AG04450 (cell line): Measurements from ENCODE around the gene UFD1. TPM values are rescaled to one million over a fixed set of nuclear protein-coding genes. Genes with fewer than 3 reads are reported as not detected.

ENCODE experiments used
- CTCF ChIA-PET: fragments of 300-600, 350-600 bp; formaldehyde crosslinking; extraction: SDS; loops from one replicate; lab custom pipeline; 2022; ENCODE audit warnings: antibody characterized with exemption, inconsistent platforms; lab: Charles Lee
- POLR2A ChIA-PET: fragments of 350-600 bp; formaldehyde crosslinking; extraction: SDS; loops from one replicate; lab custom pipeline; 2021; ENCODE audit warnings: antibody characterized with exemption, inconsistent platforms; lab: Yijun Ruan, JAX
- DNase-seq: peaks from one replicate; pipeline ENCODE4 v3.0.0-alpha.2; 2011; ENCODE audit warnings: low read depth, low spot score
- H3K27ac ChIP-seq: one replicate; pipeline ENCODE4 v1.5.1; 2012; ENCODE audit warnings: low read depth, low read length, control low read depth
- H3K27me3 ChIP-seq: one replicate; pipeline ENCODE4 v1.6.0; 2012; ENCODE audit warnings: low read length; ENCODE audit not compliant: control insufficient read depth, insufficient read depth
- H3K4me3 ChIP-seq: 2 replicates; pipeline ENCODE4 v1.5.1; 2011; ENCODE audit warnings: mild to moderate bottlenecking, low read depth, low read length, control low read depth
- H3K9me3 ChIP-seq: 2 replicates; pipeline ENCODE4 v1.5.1; 2012; ENCODE audit warnings: low read length; ENCODE audit not compliant: control insufficient read depth, insufficient read depth
- CTCF ChIP-seq: IDR thresholded peaks from 2 replicates; pipeline ENCODE4 v1.5.1; 2011; ENCODE audit warnings: low read depth, low read length, control low read depth, inconsistent platforms
- polyA plus RNA-seq: library from polyadenylated mRNA; depleted of rRNA; stranded (reverse); fragments of >200 nt; gene quantifications from 2 replicates; pipeline ENCODE4 v1.2.3, GENCODE V29; 2011

The UFD1 gene
- polyA plus RNA-seq, 1 experiment = 87.3 TPM

DNA sequence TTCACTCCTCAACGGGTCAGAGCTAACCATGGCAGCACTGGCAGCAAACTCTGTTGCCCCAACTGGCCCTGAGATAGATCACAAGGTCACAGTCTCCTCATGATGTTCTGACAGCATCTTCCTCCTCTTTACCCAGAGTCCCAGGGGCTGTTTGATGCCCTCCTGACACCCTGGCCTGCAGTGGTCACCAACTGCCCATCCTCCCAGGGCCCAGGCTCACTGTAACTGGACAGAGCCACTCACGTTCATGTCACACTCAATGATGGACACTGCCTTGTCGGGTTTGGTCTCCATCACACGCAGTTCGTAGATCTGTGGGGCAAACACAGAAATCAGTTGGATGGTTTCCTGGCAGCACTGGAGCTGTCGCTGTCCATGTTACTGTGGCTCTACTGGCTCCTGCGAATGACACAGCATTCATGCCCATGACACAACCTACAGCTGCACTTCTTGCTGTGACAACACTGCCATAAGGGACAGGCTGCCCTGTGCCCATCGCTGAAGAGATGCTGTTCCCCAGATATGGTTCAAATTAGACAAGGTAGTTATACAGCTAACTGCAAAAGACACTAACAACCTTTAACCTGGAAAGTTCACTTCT is 21.1 kb downstream of the UFD1 start:
- Histone ChIP-seq H3K27me3 (no peaks in the 10 kb centered on the region), H3K4me3 (no peak overlapping the region), H3K9me3 (no peaks in the 10 kb centered on the region), H3K27ac (no peak overlapping the region)
- ChIA-PET POLR2A (no interaction called here), CTCF (no interaction called here)
- no peak for DNase-seq
- TF ChIP-seq CTCF = no peak

DNA sequence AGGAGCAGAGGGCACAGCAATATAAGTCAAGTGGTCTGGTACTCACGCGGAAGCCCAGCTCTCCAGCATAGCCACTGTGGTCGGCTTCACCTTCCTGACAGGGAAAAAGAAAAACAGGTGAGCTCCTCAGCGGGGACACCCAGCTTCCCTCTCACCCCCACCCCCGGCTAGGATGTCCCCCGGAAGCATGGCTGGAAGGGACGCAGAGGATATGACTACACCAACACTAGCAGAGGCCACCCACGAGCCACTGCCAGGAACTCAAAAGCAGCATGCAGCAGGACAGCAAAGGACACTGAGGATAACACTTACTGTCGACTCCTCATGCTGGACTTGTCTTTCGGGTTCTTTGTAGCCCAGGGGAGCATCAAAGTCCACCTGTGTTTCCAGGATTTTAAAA is 22.5 kb downstream of the UFD1 start:
- H3K4me3 ChIP-seq = no peak overlapping the region
- H3K27ac ChIP-seq = no peak overlapping the region
- ChIA-PET CTCF (no interaction called here), POLR2A (no interaction called here)
- no peaks in the 10 kb centered on the region for H3K9me3 ChIP-seq
- H3K27me3 ChIP-seq = no peaks in the 10 kb centered on the region
- no peak for TF ChIP-seq CTCF
- DNase-seq = no peak

- DNase-seq = no peak
- H3K4me3 ChIP-seq = no peak overlapping the region
- no peaks in the 10 kb centered on the region for H3K27me3 ChIP-seq
- no peak overlapping the region for H3K27ac ChIP-seq
- H3K9me3 ChIP-seq = no peaks in the 10 kb centered on the region
- no peak for TF ChIP-seq CTCF
- ChIA-PET CTCF (no interaction called here), POLR2A (no interaction called here)
Observed at GRCh38 chr22:19455585-19456370, 23.2 kb downstream of the UFD1 start.

DNA sequence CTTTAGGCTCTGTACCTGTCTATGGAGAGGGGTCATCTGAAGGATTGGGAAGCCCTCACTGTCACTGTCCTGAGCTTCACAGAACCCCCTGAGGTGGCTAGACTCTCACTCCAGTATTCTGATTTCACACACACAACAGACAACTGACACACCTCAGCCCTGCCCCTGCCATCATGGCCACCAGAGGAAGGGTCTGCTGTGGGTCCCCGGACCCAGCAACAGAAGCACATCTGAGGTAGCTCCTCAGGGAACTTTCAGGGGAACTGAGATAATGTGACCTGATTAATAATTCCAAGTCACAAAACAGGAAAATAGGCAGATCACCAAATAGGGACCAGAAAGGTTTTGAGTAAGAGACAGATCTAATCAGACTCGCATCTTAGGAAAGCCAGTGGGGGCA is 24.0 kb downstream of the UFD1 start:
- ChIA-PET CTCF (no interaction called here), POLR2A (no interaction called here)
- Histone ChIP-seq H3K9me3 (no peaks in the 10 kb centered on the region), H3K27ac (no peak overlapping the region), H3K4me3 (no peak overlapping the region), H3K27me3 (no peaks in the 10 kb centered on the region)
- TF ChIP-seq CTCF = no peak
- no peak for DNase-seq

- H3K4me3 ChIP-seq = no peak overlapping the region
- H3K9me3 ChIP-seq = no peaks in the 10 kb centered on the region
- H3K27ac ChIP-seq = no peak overlapping the region
- DNase-seq = no peak
- H3K27me3 ChIP-seq = no peaks in the 10 kb centered on the region
- CTCF ChIA-PET = no interaction called here
- POLR2A ChIA-PET = no interaction called here
- no peak for TF ChIP-seq CTCF
Observed at GRCh38 chr22:19454156-19454555, 24.8 kb downstream of the UFD1 start.
